H54 (cell line): Measurements from ENCODE around the gene PLIN1.

ENCODE experiments used
- DNase-seq: peaks from one replicate; pipeline ENCODE4 v3.0.0; 2011; ENCODE audit warnings: low spot score, mixed read lengths; ENCODE audit not compliant: insufficient read length
- FAIRE-seq: peaks from 3 replicates; lab custom pipeline; 2011; peaks lifted over from hg19 to GRCh38; lab: Jason Lieb, UNC
- POLR2A ChIP-seq: IDR thresholded peaks from 2 replicates; pipeline ENCODE4 v1.6.1; 2011; ENCODE audit warnings: low read depth, mild to moderate bottlenecking, low read length

Gene PLIN1

DNA sequence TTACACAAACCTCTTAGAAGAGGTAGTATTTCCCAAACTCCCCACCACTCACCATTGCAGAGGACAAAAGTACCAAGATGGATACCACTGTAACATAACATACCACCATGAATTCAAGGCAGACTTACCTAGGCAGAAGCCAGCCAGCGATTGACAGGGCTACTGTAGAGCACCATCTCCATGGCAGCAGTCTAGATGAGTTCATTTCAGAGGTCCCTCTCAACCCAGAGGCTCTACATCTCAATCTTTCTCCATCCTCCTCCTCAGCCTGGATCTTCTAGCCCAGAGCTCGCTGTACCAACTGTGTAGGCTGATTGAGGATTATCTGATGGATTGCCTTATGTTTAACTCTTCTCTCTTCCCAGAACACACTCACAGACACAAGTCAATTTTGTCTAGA is 2.0 kb upstream of the PLIN1 start:
- DNase-seq, result no peak
- no peak for FAIRE-seq
- no peak for TF ChIP-seq POLR2A

DNA sequence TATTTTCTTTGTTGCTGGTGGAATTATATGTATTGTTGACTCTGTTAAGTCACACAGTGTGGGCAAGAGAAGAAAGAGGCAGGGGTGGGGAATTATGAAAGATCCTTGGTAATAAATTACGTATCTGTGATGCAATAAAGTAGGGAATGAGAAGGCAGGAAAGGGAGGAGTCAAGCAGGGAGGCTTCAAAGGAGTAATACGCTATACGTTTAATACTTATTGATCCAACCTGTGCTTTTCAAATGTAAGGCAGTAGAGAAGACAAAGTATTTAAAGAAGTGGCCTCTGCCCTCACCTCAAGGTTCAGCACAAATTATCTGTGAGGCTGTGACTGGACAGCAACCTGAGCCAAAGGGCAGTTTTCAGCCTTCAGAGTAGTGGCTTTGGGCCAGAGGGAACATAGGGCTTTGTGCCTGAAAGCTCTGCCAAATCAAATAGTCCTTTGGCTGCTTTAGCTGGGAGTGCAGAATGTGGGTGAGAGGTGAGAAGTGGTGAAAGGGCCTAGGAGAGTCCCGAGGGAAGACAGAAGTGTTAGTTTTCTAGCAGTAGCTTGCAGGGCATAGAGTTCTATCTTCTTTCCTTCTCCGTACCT is 1.2 kb upstream of the PLIN1 start:
- TF ChIP-seq POLR2A, result no peak
- DNase-seq, result no peak
- FAIRE-seq, result no peak

DNA sequence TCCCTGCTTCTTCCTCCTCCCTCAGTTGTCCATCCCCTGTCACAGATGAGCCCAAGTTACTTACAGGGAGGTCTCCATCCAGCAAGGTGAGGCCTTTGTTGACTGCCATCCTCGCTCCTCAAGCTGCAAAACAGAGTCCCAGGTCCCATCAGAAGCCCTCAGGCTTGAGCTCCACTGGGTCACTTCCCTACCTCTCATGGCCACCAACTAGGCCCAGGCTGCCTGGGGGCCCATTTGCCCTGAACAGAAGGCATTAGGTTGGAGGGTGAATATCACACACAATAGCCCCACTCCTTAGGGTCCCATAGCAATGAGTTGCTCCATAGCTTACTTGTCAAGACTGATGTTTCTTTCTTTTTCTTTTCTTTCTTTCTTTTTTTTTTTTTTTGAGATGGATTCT is 1.8 kb downstream of the PLIN1 start:
- TF ChIP-seq POLR2A, result no peak
- FAIRE-seq, result no peak
- no peak for DNase-seq

DNA sequence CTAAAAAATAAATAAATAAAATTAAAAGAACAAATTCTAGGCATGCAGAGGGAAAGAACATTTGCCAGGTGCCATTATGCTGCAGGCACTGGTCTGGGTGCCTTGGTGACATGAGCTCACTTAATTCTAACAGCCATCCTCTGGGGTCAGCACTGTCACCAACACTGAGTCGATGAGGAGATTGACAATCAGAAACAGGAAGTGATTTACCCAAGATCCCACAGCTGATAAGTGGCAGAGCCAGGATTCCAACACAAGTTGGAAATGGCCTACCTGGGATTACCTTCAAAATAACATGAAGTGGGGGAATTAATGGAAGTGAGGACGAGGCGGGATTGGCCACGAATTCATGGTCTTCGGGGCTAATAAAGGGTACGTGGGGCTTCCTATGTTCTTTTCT is 3.6 kb downstream of the PLIN1 start:
- DNase-seq (no peak), FAIRE-seq (no peak)
- no peak for TF ChIP-seq POLR2A

DNA sequence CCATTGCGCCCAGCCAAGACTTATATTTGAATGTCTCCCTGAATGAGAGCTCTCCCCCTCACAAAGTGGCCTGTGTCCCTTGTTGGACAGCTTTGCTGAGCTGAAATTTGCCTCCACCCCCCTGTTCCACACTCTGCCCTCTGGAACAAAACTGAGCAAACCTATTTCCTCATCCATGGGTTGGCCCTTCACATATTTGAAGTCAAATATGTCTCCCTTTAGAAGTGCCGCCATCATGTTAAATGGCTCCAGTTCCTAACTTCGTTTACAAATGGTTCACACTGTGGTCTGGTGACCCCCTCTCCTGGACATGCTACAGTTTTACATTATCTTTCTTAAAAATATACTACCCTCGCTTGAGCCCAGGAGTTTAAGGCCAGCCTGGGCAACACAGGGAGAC is 4.6 kb downstream of the PLIN1 start:
- FAIRE-seq, result no peak
- no peak for TF ChIP-seq POLR2A
- no peak for DNase-seq

DNA sequence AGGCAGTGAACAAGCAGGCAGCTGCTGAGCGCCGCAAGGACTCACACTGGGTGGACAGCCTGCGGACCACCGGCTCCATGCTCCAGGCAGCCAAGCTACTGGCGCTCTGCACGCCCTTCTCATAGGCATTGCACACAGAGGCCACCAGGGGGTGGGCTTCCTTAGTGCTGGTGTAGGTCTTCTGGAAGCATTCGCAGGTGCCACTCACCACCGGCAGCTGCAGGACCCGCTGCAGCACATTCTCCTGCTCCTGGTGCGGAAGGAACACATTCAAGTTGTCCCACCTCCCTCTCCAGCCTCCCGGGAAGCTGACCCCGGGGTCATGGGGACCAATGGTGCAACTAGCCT is 6.0 kb downstream of the PLIN1 start:
- no peak for DNase-seq
- no peak for FAIRE-seq
- TF ChIP-seq POLR2A, result no peak

DNA sequence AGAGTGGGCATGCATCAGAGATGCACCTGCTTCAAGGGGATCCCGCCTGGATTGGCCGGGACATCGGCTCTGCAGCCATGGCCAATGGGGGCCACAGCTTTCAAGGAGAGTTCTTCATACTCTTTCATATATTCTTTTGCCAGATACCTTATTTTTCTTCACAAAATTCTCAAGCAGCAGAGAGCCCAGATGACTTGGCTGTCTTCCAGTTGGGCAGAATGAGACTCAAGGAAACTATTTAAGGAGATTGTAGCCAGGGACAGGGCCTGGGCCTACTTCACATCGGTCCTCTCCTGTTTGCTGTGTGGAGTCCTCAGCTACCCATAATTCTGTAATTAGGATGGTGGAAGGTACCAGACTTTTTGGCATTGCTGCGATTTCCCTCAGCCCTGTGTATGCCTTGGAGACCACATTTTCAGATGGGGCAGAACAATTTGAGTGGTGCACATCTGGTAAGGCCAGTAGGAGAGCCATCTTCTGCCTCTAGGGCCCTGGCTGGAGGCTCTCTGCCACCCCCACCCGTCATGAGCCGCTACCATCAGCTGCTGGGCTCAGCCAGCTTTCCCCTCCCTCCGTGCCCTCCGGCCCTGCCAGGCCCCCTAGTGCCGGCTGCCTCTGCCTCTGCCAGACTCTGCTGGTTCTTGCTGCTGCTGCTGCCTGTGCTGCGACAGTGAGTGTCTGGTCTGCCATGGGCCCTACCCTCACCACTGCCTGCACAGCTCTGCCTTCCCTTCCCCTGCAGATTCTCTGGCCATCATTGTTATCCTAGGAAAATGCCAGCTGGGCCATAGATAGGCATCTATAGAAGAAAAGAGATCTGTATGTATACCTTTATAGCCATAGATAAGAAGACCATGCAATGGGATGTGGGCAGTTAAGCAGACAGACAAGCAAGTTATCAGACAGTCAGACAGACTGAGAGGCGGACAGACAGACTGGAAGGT is 6.7 kb downstream of the PLIN1 start:
- no peak for DNase-seq
- FAIRE-seq, result no peak
- no peak for TF ChIP-seq POLR2A

DNA sequence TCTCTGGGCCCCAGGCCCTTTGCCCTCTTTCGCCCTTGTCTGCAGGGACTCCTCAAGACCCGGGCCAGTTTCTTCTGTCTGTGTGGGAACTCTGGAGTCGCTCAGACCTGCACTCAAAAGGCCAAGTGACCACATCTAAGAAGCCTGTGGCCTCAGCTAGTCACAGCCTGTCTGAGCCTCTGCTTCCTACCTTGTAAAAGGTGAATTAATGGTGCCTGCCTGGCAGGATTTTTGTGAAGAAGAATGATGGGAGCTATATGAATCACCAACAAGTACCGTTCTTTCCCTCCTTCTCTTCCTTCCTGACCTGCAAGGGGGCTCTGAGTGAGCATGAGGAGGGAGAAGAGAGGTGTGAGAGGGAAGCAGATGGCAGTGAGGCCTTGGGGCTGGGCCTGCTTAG is 7.5 kb downstream of the PLIN1 start:
- no peak for FAIRE-seq
- DNase-seq, result no peak
- no peak for TF ChIP-seq POLR2A

DNA sequence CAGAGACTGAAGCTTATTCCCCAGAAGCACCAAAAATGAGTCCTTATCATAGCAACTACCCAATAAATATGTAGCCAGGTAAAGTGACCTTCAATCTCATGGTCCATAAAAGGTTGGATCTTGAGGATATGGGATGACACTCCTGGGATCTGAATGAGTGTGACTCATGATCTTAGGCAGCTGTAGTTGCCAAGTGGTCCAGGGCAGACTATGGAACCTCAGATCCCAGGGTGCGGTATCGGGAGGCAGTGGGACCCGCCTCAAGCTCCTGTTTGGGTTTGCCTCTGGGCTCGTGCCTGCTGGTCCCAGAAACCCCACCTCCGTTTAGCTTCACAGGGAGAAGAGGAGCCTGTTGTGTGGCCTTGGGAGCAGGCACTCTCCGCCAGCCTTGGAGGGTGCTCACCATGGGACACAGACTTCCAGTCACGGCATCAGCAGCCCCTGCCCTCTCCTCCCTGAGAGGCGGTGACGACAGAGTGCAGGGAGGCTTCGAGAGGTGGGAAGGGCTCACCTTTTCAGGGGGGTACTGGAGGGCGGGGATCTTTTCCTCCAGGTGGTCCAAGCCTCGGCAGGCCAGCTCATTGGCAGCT is 8.1 kb downstream of the PLIN1 start:
- DNase-seq, result no peak
- no peak for TF ChIP-seq POLR2A
- FAIRE-seq, result no peak

DNA sequence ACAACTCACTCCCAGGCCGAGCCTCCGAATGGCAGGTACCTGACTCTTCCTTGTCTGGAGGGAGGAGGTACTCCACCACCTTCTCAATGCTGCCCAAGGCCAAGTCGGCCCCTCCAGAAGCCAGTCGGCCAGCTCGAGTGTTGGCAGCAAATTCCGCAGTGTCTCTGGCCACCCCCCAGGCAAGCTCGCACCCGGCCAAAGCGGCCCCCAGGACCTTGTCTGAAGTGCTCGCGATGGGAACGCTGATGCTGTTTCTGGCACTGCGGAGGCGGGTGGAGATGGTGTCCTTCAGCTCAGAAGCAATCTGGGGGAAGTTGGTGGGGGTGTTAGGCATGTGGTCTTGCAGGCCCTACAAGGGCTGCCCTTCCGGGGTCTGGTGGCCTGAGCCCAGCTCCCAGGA is 9.2 kb downstream of the PLIN1 start:
- TF ChIP-seq POLR2A, result no peak
- FAIRE-seq (no peak), DNase-seq (no peak)

DNA sequence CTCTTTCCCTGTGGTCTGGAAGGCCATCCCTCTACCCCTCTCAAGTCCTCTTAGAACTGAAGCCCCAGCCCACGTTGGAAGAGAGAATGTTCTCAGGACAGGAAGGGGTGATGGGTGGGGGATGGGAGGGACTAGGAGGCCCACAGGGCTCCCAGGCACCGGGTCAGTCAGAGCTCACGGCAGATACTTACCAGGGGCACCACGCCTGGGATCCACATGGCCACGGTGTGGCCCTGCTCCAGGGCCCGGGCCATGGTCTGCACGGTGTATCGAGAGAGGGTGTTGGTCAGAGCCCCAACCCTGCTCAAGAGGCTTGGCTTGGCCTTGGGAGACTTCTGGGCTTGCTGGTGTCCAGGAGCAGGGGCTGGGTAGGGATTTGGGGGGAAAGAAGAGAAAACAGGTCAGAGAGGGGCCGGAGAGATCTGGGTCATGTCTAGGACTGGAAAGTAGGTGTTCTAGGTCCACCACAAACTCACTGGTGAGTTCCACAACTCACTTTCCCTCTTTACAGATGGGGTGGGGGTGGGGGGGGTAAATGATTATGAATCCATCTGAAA is 9.8 kb downstream of the PLIN1 start:
- FAIRE-seq, result no peak
- TF ChIP-seq POLR2A, result no peak

DNA sequence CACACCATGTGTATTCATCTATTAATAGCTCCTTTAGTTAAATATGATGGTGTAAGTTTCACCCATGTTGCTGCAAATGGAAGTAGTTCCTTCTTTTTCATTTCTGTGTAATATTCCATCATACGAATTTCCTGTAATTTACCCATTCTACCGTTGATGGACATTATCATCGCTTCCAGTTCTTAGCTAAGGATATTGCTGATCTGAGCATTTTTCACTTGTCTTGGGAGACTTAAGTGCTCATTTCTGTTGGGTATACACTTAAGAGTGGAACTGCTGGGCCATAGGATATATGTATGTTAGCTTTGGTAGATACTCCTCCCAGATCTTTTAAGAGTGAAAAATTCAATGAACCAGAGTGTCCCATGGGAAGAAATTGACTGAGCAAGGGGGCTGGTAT is 11.0 kb downstream of the PLIN1 start:
- DNase-seq, result no peak
- no peak for TF ChIP-seq POLR2A
- no peak for FAIRE-seq

More for the DNA sequence above, 9.8 kb downstream of the PLIN1 start:
- DNase-seq, result no peak

DNA sequence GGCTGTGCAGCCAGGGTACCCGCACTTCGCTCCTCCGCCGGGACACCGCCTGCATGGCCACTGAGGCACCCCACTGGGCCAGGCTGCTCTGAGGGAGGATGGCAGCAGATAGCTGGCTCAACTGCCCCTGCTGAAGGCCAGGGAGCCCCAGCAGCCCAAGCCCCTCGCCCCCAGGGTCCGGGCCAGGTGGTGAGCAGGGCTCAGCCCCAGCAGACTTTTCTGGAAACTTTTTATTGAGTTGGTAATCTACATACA is 11.5 kb downstream of the PLIN1 start:
- no peak for TF ChIP-seq POLR2A
- FAIRE-seq (no peak), DNase-seq (no peak)

DNA sequence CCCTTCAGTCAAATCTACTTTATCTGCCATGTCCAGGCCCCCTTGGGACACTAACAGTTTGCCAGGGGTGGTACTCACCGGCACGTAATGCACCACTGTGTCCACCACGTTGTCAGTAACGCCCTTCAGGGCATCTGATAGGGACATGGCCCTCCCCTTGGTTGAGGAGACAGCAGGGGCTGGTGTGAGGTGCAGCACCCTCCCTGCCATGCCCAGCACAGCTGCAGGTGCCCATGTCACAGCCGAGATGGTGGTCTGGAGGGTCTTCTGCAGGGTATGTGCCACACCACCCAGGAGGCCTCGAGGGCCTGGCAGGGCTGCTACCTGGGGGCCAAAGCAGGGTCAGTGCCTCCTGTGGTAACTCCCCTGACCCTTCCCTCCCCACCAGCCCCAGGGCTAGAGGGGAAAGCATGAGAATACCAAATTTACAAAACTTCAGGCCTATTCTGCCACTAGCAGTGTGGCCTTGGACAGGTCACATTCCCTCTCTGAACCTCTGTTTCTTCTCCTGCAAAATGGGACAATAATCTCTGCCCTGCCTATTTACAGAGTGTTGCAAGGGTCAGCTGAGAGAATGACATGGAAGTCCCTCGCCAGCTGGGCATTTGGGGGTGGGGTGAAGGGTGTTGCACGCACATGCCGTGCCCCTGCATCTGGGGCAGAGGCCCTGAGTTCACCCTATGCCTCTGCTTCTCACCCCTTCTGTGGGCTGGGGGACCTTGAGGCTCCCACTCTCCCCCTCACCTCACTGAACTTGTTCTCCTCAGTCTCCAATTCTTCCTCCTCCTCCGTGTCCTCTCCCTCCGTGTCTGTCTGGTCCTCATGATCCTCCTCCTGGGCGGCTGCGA is 12.1 kb downstream of the PLIN1 start:
- FAIRE-seq (no peak), DNase-seq (no peak)
- TF ChIP-seq POLR2A, result no peak
